ENCODE data around the gene DNAJC28. TPM values are rescaled to one million over a fixed set of nuclear protein-coding genes. Genes with fewer than 3 reads are reported as not detected.

DNAJC28 gene
- total RNA-seq, 1 experiment from 2014 or later, result 3.4 TPM

DNA sequence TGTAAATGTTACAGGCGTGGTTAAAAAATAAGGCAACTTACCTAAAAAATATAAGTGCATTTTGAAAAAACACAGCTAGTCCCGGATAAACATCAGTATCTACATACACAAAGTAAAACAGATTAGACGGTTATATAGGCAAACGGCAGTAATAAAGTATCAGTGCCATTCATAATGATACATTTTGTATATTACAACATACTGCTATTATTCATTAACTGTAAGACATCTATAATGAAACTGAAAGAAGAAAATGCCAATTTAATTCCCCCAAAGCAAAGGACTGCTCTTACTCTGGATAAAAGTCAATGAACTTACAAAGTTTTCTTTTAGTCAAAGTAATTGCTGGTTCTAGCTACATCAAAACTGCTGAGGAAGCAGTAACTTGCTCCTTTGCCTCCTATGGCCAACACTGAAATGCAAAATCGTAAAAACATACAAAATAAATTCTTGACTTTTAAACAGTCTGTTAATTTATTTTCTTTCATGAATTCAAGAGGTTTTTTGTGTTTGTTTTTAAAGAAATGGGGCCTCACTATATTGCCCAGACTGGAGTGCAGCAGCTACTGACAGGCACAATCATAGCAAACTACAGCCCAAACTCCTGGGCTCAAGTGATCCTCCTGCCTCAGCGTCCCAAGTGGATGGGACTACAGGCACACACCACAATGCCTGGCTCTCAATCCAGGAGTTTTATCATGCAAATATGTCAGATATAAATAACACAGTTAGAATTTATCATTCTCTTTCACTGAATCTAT is 35.6 kb downstream of the DNAJC28 start:
- no peak overlapping the region for H3K4ac ChIP-seq (ENCODE audit: low read depth, low read length)
- H3K18ac ChIP-seq (ENCODE audit: insufficient read length, low read depth, low read length), result no peak overlapping the region
- peaks cover 5 to 11% (median 5%) of the 10 kb centered on the region in 3 experiments; a peak in 6 of 7 replicates for H3K36me3 Mint-ChIP-seq (ENCODE audit: insufficient read depth in 1 of 3, low read depth in 3 of 3)
- no peak overlapping the region for H2BK15ac ChIP-seq (ENCODE audit: low read depth, low read length)
- no peak overlapping the region for H2AK5ac ChIP-seq (ENCODE audit: insufficient read length, low read length)
- H2AFZ ChIP-seq (ENCODE audit: low read length), result no peak overlapping the region
- H3T11ph ChIP-seq (ENCODE audit: low read length), result no peak overlapping the region
- no peaks in the 10 kb centered on the region for H3K79me2 ChIP-seq (ENCODE audit: insufficient read depth, low read length)
- no peak overlapping the region for H3K4me2 ChIP-seq (ENCODE audit: insufficient read depth, insufficient read length, low read length)
- no peaks in the 10 kb centered on the region for H3K9me3 Mint-ChIP-seq
- H3K56ac ChIP-seq (ENCODE audit: insufficient read length, low read depth, low read length), result no peak overlapping the region
- H4K91ac ChIP-seq (ENCODE audit: insufficient read length, low read depth, low read length), result no peak overlapping the region
- no peak overlapping the region for H2BK12ac ChIP-seq (ENCODE audit: insufficient read length, low read depth, low read length)
- H2BK120ac ChIP-seq (ENCODE audit: low read depth, low read length, poor library complexity, severe bottlenecking), result no peak overlapping the region
- peak overlapping the region in 1 of 3 experiments; percentile 36; a peak in 1 of 7 replicates for H3K27ac Mint-ChIP-seq
- H4K5ac ChIP-seq (ENCODE audit: insufficient read length, low read depth, low read length), result no peak overlapping the region
- no peak overlapping the region for H2BK5ac ChIP-seq (ENCODE audit: insufficient read length, low read length)
- no peak overlapping the region for H2BK20ac ChIP-seq (ENCODE audit: low read depth, low read length, poor library complexity, severe bottlenecking)
- H3K9me3 ChIP-seq (ENCODE audit: control insufficient read depth, low read depth, low read length), result no peaks in the 10 kb centered on the region
- no peak overlapping the region for H3K23ac ChIP-seq (ENCODE audit: insufficient read length, low read depth, low read length)
- no CpG with 5 or more reads among the region's 6 CpGs for WGBS (ENCODE audit: extremely low coverage, insufficient read length, low lambda C conversion rate)
- TF ChIP-seq, protein P1, sequence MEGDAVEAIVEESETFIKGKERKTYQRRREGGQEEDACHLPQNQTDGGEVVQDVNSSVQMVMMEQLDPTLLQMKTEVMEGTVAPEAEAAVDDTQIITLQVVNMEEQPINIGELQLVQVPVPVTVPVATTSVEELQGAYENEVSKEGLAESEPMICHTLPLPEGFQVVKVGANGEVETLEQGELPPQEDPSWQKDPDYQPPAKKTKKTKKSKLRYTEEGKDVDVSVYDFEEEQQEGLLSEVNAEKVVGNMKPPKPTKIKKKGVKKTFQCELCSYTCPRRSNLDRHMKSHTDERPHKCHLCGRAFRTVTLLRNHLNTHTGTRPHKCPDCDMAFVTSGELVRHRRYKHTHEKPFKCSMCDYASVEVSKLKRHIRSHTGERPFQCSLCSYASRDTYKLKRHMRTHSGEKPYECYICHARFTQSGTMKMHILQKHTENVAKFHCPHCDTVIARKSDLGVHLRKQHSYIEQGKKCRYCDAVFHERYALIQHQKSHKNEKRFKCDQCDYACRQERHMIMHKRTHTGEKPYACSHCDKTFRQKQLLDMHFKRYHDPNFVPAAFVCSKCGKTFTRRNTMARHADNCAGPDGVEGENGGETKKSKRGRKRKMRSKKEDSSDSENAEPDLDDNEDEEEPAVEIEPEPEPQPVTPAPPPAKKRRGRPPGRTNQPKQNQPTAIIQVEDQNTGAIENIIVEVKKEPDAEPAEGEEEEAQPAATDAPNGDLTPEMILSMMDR (conservative IDR thresholded peaks at IDR 0.05), result no peak
- no peak overlapping the region for H3K27ac ChIP-seq (ENCODE audit: insufficient read length, low read depth, low read length)
- H4K8ac ChIP-seq (replicated peaks; ENCODE audit: insufficient read length, low read depth, low read length), result no peak overlapping the region
- H3K4me1 Mint-ChIP-seq, result no peaks in the 10 kb centered on the region
- no peak overlapping the region for H3K14ac ChIP-seq (ENCODE audit: insufficient read depth, low read length)
- no peaks in the 10 kb centered on the region for H3K23me2 ChIP-seq (ENCODE audit: insufficient read length, low read depth, low read length, poor library complexity, severe bottlenecking)
- no peaks in the 10 kb centered on the region for H3K27me3 Mint-ChIP-seq (ENCODE audit: low read depth)
- no peak overlapping the region for H3K9ac ChIP-seq (ENCODE audit: extremely low read depth, insufficient read length, low read length)
- no peaks in the 10 kb centered on the region for H3K79me1 ChIP-seq (ENCODE audit: insufficient read depth, low read depth, low read length, poor library complexity, severe bottlenecking)
- no peaks in the 10 kb centered on the region for H3K4me1 ChIP-seq (ENCODE audit: insufficient read depth, low read length)
- no peaks in the 10 kb centered on the region for H4K20me1 ChIP-seq (ENCODE audit: control insufficient read depth, insufficient read depth, insufficient read length)
- DNase-seq, result no peak
- H3K4me3 Mint-ChIP-seq, result no peak overlapping the region
- no peaks in the 10 kb centered on the region for H3K27me3 ChIP-seq (ENCODE audit: insufficient read depth, low read length)
